ENCODE results near the gene EFCAB9. TPM values are rescaled to one million over a fixed set of nuclear protein-coding genes. Genes with fewer than 3 reads are reported as not detected.

EFCAB9 gene
- total and polyA plus RNA-seq, 2 of the 13 experiments (the other 11 are each of a cell fraction or from before 2014, with no cell fraction given): not detected

DNA sequence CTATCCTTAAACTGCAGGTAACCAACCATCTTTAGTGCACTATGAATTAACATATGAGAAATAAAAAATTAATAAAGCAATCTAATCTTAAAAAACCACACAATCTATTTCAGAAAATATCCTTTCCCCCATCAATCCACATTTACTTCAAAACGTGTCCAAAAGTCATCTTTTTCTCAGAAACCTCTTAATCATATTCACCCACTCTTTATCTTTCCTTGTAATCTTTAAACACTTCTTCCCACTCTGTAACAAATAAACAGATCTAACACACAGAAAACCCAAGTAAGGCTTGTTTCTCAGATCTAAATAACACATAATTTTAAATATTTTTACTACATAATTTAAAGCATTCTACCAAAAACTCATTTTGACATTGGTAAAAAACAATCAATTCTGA, 44.4 kb downstream of the EFCAB9 start:
- POLR2A ChIA-PET: no interaction called here
- Histone ChIP-seq H3K9ac (ENCODE audit: insufficient read depth, low read depth, low read length) (no peak overlapping the region), H3K4me1 (ENCODE audit: insufficient read depth, low read length) (peaks cover 63% of the 10 kb centered on the region), H3K36me3 (replicated peaks in 1 of 2; ENCODE audit: control insufficient read depth in 1 of 2, insufficient read depth in 2 of 2, low read length in 2 of 2) (peaks cover 1 to 11% of the 10 kb centered on the region in 2 experiments; a peak in 2 of 5 replicates), H3K79me2 (ENCODE audit: insufficient read depth, low read length) (peaks cover 40% of the 10 kb centered on the region), H2AFZ (ENCODE audit: low read length) (no peak overlapping the region), H3K9me3 (ENCODE audit: low read length) (no peaks in the 10 kb centered on the region), H4K20me1 (ENCODE audit: insufficient read depth, low read length) (no peaks in the 10 kb centered on the region), H3K27me3 (ENCODE audit: control insufficient read depth in 1 of 2, insufficient read depth in 2 of 2, low read length in 2 of 2) (no peaks in the 10 kb centered on the region), H3K4me3 (replicated peaks in 1 of 3; ENCODE audit: insufficient read depth in 1 of 3, low read depth in 2 of 3, low read length in 3 of 3) (no peak overlapping the region), H3K27ac (ENCODE audit: extremely low read length, insufficient read depth, low read length) (peak overlapping the region; percentile 21), H3K4me2 (ENCODE audit: low read depth, low read length) (no peak overlapping the region)
- in situ Hi-C loops (cut with HindIII; ENCODE audit: extremely low pct_ligation_motif_present, low pct_unique_long_range_greater_than_20kb) (no loop called here), intact Hi-C loops (cut with micrococcal nuclease; ENCODE audit: unreplicated experiment) (loop anchor here (5.0 kb wide), 1 partner anchor 44 kb away; the partner anchor contains the start of gene UBTD2)
- no TSS peak for BruUV-seq (replicated peaks)
- CTCF ChIA-PET (ENCODE audit: low intra/inter-chr PET ratio, low total read pairs): no interaction called here
- no peak for FAIRE-seq
- WGBS (ENCODE audit: low lambda C conversion rate): 84% methylated on average over 1 of the region's 1 CpG
- no peak for ATAC-seq
- DNase-seq (ENCODE audit: low spot score): no peak
- TF ChIP-seq ZNF607 (CRISPR knock-in tag; IDR thresholded peaks at IDR 0.05; ENCODE audit: borderline replicate concordance) (no peak), REXO4 (CRISPR knock-in tag; IDR thresholded peaks at IDR 0.05; ENCODE audit: borderline replicate concordance) (no peak), ZNF142 (CRISPR knock-in tag; IDR thresholded peaks at IDR 0.05) (no peak), ZFP82 (CRISPR knock-in tag; IDR thresholded peaks at IDR 0.05; ENCODE audit: borderline replicate concordance) (no peak), NAIF1 (CRISPR knock-in tag; IDR thresholded peaks at IDR 0.05; ENCODE audit: borderline replicate concordance) (no peak), ZNF501 (CRISPR knock-in tag; IDR thresholded peaks at IDR 0.05) (no peak), KLF16 (CRISPR knock-in tag; IDR thresholded peaks at IDR 0.05) (no peak), KDM6A (CRISPR knock-in tag; IDR thresholded peaks at IDR 0.05; ENCODE audit: low read depth) (no peak), JUNB (CRISPR knock-in tag; IDR thresholded peaks at IDR 0.05; ENCODE audit: borderline replicate concordance) (no peak)
- TF ChIP-seq, protein P1, sequence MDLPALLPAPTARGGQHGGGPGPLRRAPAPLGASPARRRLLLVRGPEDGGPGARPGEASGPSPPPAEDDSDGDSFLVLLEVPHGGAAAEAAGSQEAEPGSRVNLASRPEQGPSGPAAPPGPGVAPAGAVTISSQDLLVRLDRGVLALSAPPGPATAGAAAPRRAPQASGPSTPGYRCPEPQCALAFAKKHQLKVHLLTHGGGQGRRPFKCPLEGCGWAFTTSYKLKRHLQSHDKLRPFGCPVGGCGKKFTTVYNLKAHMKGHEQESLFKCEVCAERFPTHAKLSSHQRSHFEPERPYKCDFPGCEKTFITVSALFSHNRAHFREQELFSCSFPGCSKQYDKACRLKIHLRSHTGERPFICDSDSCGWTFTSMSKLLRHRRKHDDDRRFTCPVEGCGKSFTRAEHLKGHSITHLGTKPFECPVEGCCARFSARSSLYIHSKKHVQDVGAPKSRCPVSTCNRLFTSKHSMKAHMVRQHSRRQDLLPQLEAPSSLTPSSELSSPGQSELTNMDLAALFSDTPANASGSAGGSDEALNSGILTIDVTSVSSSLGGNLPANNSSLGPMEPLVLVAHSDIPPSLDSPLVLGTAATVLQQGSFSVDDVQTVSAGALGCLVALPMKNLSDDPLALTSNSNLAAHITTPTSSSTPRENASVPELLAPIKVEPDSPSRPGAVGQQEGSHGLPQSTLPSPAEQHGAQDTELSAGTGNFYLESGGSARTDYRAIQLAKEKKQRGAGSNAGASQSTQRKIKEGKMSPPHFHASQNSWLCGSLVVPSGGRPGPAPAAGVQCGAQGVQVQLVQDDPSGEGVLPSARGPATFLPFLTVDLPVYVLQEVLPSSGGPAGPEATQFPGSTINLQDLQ (CRISPR knock-in tag; IDR thresholded peaks at IDR 0.05): no peak
- TF ChIP-seq, protein P2, sequence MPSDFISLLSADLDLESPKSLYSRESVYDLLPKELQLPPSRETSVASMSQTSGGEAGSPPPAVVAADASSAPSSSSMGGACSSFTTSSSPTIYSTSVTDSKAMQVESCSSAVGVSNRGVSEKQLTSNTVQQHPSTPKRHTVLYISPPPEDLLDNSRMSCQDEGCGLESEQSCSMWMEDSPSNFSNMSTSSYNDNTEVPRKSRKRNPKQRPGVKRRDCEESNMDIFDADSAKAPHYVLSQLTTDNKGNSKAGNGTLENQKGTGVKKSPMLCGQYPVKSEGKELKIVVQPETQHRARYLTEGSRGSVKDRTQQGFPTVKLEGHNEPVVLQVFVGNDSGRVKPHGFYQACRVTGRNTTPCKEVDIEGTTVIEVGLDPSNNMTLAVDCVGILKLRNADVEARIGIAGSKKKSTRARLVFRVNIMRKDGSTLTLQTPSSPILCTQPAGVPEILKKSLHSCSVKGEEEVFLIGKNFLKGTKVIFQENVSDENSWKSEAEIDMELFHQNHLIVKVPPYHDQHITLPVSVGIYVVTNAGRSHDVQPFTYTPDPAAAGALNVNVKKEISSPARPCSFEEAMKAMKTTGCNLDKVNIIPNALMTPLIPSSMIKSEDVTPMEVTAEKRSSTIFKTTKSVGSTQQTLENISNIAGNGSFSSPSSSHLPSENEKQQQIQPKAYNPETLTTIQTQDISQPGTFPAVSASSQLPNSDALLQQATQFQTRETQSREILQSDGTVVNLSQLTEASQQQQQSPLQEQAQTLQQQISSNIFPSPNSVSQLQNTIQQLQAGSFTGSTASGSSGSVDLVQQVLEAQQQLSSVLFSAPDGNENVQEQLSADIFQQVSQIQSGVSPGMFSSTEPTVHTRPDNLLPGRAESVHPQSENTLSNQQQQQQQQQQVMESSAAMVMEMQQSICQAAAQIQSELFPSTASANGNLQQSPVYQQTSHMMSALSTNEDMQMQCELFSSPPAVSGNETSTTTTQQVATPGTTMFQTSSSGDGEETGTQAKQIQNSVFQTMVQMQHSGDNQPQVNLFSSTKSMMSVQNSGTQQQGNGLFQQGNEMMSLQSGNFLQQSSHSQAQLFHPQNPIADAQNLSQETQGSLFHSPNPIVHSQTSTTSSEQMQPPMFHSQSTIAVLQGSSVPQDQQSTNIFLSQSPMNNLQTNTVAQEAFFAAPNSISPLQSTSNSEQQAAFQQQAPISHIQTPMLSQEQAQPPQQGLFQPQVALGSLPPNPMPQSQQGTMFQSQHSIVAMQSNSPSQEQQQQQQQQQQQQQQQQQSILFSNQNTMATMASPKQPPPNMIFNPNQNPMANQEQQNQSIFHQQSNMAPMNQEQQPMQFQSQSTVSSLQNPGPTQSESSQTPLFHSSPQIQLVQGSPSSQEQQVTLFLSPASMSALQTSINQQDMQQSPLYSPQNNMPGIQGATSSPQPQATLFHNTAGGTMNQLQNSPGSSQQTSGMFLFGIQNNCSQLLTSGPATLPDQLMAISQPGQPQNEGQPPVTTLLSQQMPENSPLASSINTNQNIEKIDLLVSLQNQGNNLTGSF (CRISPR knock-in tag; IDR thresholded peaks at IDR 0.05): no peak
